ENCODE results near the gene MCRIP1. TPM values are rescaled to one million over a fixed set of nuclear protein-coding genes. Genes with fewer than 3 reads are reported as not detected.

The MCRIP1 gene
- total RNA-seq, 1 donor from 2014 or later, result 64.1 TPM

DNA sequence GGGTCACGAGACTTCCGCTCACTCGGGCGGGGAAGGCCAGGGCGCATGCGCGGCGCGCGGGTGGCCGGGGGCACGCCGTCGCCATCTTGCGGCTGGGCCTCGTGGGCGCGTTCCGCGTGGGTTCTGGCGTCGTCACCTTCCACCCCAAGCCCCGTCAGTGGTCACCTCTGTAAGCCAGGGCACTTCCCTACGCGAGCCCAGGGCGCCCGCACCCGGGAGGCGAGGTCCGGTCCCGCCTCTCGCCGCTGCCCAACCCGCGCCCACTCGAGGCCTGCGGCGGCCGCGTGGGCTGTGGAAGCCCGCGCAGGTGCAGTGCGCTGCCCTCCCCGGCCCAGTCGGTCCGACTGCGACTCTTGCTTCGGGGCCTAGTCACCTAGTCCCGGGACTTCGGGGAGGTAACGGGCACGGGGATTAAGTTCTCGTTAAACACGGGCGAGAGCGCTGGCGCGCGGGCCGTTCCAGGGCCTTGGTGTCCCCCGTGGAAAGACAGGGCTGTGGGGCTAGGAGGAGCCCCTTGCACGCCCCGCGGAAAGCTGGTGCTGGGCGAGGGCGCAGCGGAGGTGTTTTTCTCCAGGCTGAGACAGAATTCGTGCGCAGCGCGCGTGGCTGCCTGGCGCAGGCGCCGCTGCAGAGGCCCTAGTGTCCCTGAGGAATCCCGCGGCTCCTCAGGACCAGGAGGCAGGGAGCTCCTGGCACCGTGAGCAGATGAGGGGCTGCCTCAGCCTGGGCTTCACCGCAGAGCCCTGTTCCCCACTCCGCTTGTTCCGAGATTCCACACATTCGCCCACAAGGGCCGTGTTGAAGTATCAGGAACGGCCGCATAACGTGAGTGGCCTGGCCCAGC, 38.5 kb upstream of the MCRIP1 start:
- H3K4me1 ChIP-seq, result peaks cover 55% of the 10 kb centered on the region
- peak overlapping the region; percentile 60 to 67 for H3K4me3 ChIP-seq
- TF ChIP-seq POLR2A (IDR thresholded peaks at IDR 0.05) (peak in 1 of 2 donors; percentile 98), POLR2AphosphoS5 (IDR thresholded peaks at IDR 0.05; ENCODE audit: insufficient read depth in 1 of 2, low read depth in 1 of 2) (peak; percentile 53 to 89)
- TF ChIP-seq, protein P1, sequence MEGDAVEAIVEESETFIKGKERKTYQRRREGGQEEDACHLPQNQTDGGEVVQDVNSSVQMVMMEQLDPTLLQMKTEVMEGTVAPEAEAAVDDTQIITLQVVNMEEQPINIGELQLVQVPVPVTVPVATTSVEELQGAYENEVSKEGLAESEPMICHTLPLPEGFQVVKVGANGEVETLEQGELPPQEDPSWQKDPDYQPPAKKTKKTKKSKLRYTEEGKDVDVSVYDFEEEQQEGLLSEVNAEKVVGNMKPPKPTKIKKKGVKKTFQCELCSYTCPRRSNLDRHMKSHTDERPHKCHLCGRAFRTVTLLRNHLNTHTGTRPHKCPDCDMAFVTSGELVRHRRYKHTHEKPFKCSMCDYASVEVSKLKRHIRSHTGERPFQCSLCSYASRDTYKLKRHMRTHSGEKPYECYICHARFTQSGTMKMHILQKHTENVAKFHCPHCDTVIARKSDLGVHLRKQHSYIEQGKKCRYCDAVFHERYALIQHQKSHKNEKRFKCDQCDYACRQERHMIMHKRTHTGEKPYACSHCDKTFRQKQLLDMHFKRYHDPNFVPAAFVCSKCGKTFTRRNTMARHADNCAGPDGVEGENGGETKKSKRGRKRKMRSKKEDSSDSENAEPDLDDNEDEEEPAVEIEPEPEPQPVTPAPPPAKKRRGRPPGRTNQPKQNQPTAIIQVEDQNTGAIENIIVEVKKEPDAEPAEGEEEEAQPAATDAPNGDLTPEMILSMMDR (IDR thresholded peaks at IDR 0.05), result peak in 2 of 3 experiments; percentile 32 to 66
- H3K36me3 ChIP-seq, result peaks cover 0 to 9% of the 10 kb centered on the region in 2 donors
- DNase-seq (ENCODE audit: extremely low spot score in 2 of 2), result peak in 1 of 2 donors; percentile 90
- peak overlapping the region; percentile 82 for H3K27ac ChIP-seq
- H3K9me3 ChIP-seq, result no peaks in the 10 kb centered on the region
- H3K27me3 ChIP-seq, result no peaks in the 10 kb centered on the region
- intact Hi-C loops (cut with DNase I), result no loop called here

DNA sequence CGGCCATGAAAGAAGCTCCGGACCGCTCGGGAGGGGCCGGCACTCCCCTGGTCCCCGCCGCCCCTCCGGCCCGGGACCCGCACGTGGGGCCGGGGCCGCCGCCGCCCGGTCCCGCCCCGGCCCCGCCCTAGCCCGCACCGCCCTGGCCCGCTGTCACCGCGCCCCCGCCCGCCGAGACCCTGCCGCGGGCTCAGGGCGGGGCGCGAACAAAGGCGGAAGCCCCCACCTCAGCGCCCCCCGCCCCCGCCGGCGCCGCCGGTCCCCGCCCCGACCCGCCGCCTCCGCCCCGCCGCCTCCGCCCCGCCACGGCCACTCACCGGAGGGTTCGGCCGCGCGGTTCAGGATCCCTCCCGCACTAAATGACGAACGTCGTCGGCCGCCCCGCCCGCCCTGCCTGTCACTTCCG, 37.9 kb upstream of the MCRIP1 start, which contains the start of gene ARHGDIA:
Gene ARHGDIA (minus strand): TSS at position 357 of the 406 bp plus-strand sequence. CDS start 1,407 bp downstream, outside the sequence.
- intact Hi-C loops (cut with DNase I), result no loop called here
- Histone ChIP-seq H3K27me3 (no peaks in the 10 kb centered on the region), H3K36me3 (peaks cover 0 to 9% of the 10 kb centered on the region in 2 donors), H3K4me1 (peaks cover 61% of the 10 kb centered on the region), H3K4me3 (peak within 1 kb of the TSS; percentile 60 to 67), H3K9me3 (no peaks in the 10 kb centered on the region), H3K27ac (peak within 1 kb of the TSS; percentile 82)
- TF ChIP-seq POLR2AphosphoS5 (IDR thresholded peaks at IDR 0.05; ENCODE audit: insufficient read depth in 1 of 2, low read depth in 1 of 2), result no peak
- TF ChIP-seq, protein P1 (IDR thresholded peaks at IDR 0.05), result no peak
- no peak for TF ChIP-seq POLR2A (IDR thresholded peaks at IDR 0.05)
- DNase-seq (ENCODE audit: extremely low spot score in 2 of 2), result no peak

DNA sequence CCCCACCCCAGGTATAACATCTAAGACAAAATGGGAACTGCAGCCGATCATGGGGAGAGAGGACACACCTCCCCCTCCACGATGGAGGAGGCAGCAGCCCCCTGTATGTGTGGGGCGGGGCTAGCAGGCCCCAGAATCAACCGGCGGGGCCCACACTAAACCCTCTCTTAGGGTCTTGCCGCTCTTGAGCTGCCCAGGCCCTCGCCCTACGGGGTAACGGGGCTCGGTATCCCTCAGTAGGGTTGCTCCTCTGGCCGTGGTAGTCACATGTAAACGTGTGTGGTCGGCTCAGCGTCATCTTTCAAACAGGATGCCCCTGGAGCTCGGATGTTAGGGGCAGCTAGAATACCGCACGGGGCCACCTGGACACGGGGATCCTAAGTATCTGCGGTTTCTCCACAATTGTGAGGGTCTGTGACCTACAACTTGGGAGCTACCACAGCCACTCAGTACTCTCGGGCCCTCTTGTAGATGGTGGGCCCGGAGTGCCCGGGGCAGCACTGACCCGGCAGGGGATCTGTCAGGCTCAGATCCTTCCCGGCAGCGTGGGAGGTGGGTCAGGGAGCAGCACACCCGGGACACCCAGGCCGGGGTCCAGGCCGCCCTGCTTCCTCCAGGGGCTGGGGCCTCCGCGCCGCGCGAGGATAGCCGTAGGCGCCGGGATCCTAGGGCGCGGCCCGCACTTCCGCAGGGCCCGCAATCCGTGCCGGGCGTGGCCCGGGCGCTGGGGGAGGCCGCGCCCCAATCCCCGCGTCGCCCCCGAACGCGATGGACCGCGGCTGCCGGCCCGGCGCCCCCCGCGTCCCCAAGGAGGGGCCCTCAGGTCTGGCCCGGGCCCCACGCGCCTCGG, 37.3 kb upstream of the MCRIP1 start:
- no peaks in the 10 kb centered on the region for H3K9me3 ChIP-seq
- peak in 1 of 2 donors; percentile 87 for DNase-seq (ENCODE audit: extremely low spot score in 2 of 2)
- peaks cover 66% of the 10 kb centered on the region for H3K4me1 ChIP-seq
- intact Hi-C loops (cut with DNase I), result no loop called here
- H3K4me3 ChIP-seq, result peak overlapping the region; percentile 60 to 67
- peak overlapping the region; percentile 82 for H3K27ac ChIP-seq
- peaks cover 0 to 9% of the 10 kb centered on the region in 2 donors for H3K36me3 ChIP-seq
- no peaks in the 10 kb centered on the region for H3K27me3 ChIP-seq
- peak in 1 of 2 donors; percentile 62 for TF ChIP-seq POLR2AphosphoS5 (IDR thresholded peaks at IDR 0.05; ENCODE audit: insufficient read depth in 1 of 2, low read depth in 1 of 2)
- TF ChIP-seq, protein P1 (IDR thresholded peaks at IDR 0.05), result no peak

DNA sequence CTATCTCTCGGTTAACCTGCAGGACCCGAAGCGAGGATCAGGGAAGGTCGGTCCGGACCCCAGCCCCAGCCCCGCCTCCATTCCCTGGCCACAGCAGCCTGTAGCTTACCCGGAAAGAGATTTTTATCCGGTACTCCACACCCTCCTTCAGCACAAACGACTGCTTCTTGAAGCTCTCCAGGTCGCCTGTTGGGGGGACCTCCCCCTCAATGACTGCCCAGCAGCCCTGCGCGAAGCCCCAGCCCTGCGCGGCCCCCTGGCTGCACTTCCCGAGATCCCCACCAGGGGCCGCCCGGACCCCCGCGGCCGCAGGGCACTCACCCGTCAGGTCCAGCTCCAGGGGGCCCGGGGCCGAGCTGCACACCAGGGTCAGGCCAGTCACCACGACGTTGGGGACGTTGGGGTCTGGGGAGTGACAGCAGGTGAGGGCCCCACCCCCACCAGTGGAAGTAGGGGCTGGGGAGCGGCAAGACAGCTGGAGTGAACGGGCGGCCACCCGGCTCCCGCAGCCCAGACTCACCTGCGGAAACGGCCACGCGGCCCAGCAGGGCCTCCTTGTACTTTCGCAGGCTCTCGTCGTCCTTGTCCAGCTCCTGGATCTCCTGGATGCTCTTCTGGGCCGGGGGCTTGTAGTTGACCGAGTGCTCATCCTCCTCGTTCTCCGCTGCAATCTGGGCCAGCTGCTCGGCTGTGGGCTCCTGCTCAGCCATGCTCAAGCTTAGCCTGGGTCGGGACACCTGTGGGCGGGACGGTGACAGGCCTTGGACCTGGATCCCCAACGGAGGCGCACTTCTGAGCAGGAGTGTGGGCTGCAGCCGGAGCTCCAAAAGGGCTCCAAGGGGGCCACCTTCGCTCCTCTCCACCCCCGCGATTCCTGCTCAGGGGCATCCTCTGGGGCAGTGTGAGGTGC, 36.4 kb upstream of the MCRIP1 start:
- DNase-seq (ENCODE audit: extremely low spot score in 2 of 2), result peak in 1 of 2 donors; percentile 87

More for the DNA sequence above, 36.4 kb upstream of the MCRIP1 start:
- intact Hi-C loops (cut with DNase I), result no loop called here
- H3K36me3 ChIP-seq, result peaks cover 0 to 9% of the 10 kb centered on the region in 2 donors
- no peaks in the 10 kb centered on the region for H3K27me3 ChIP-seq
- H3K9me3 ChIP-seq, result no peaks in the 10 kb centered on the region
- TF ChIP-seq, protein P1 (IDR thresholded peaks at IDR 0.05), result peak; percentile 13 to 78 (median 50)
- TF ChIP-seq POLR2AphosphoS5 (IDR thresholded peaks at IDR 0.05; ENCODE audit: insufficient read depth in 1 of 2, low read depth in 1 of 2), result no peak
- H3K4me3 ChIP-seq, result peak overlapping the region; percentile 60 to 67
- H3K27ac ChIP-seq, result peak overlapping the region; percentile 82
- peaks cover 66% of the 10 kb centered on the region for H3K4me1 ChIP-seq

All from vagina (tissue), 2 donors.